Measurements from ENCODE around the gene IL17RC. TPM values are rescaled to one million over a fixed set of nuclear protein-coding genes. Genes with fewer than 3 reads are reported as not detected.
A peak's percentile ranks its signal among the peaks of the same experiment; 100 is the strongest.
"Not testable (repeated sequence)": the region's sequence is repeated elsewhere in the genome, so short reads cannot be mapped to it uniquely, and the experiment has no call there.

The IL17RC gene
- total RNA-seq, 1 experiment from 2014 or later, result 11.9 TPM

- DNase-seq (ENCODE audit: low read depth), result no peak
Observed at GRCh38 chr3:9914559-9915253, 2.2 kb upstream of the IL17RC start.

- DNase-seq (ENCODE audit: low read depth), result peak; percentile 26
Observed at GRCh38 chr3:9915254-9916141, 1.4 kb upstream of the IL17RC start.

GRCh38 chr3:9916346-9916733, 558 bp upstream of the IL17RC start:
- DNase-seq (ENCODE audit: low read depth), result no peak

DNA sequence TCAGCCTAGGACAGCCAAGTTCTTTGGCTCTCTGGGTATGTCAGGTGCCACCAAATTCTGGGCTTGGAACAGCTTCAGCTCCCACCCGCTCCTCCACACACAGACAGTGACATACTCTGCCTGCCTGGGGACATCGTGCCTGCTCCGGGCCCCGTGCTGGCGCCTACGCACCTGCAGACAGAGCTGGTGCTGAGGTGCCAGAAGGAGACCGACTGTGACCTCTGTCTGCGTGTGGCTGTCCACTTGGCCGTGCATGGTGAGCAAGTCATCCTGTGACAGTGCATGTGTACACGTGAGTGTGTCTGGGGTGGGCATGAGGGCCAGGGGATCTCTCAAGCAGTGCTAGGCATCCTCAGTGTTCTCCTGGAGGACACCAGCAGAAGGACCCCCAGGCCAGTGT, 922 bp downstream of the IL17RC start:
- DNase-seq (ENCODE audit: low read depth), result no peak

DNA sequence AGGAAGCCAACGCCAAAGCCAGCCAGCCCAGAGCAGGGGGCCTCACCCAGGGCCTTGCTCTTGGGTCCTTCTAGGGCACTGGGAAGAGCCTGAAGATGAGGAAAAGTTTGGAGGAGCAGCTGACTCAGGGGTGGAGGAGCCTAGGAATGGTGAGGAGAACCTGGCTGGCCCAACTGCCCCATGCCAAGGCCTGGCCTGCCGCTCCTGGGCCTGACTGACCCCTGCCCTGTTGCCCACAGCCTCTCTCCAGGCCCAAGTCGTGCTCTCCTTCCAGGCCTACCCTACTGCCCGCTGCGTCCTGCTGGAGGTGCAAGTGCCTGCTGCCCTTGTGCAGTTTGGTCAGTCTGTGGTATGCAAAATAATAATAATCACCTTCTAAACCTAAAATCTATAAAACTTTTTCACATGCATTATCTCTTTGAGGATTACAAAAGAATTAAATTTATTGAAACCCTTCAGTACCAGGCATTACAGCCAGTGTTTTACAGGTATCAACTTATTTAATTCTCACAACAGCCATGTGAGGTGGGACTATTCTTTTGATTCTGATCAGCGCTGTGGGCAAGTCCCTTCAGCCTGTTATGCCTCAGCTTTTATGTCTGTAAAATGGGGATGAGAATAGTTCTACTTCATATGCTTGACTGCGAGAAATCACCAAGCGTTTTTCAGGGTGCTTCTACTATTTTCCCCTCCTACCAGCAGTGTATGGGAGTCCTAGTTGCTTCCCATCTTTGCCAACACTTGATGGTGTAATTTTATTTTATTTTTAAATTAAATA, 1.6 kb downstream of the IL17RC start:
- no peak for DNase-seq (ENCODE audit: low read depth)

DNA sequence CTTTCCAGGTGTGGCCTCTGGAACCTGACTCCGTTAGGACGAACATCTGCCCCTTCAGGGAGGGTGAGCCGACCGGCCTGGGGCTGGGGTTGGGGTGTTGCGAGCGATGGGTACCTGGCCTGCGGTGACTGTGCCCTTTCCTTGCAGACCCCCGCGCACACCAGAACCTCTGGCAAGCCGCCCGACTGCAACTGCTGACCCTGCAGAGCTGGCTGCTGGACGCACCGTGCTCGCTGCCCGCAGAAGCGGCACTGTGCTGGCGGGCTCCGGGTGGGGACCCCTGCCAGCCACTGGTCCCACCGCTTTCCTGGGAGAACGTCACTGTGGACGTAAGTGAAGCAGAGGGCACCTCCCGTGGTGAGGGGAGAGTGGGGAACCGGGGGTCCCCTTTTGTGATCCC, 11.3 kb downstream of the IL17RC start:
- DNase-seq (ENCODE audit: low read depth), result no peak

GRCh38 chr3:9930804-9931418, 14.0 kb downstream of the IL17RC start:
- no peak for DNase-seq (ENCODE audit: low read depth)

GRCh38 chr3:9932535-9932842, 15.6 kb downstream of the IL17RC start:
- no peak for DNase-seq (ENCODE audit: low read depth)

DNA sequence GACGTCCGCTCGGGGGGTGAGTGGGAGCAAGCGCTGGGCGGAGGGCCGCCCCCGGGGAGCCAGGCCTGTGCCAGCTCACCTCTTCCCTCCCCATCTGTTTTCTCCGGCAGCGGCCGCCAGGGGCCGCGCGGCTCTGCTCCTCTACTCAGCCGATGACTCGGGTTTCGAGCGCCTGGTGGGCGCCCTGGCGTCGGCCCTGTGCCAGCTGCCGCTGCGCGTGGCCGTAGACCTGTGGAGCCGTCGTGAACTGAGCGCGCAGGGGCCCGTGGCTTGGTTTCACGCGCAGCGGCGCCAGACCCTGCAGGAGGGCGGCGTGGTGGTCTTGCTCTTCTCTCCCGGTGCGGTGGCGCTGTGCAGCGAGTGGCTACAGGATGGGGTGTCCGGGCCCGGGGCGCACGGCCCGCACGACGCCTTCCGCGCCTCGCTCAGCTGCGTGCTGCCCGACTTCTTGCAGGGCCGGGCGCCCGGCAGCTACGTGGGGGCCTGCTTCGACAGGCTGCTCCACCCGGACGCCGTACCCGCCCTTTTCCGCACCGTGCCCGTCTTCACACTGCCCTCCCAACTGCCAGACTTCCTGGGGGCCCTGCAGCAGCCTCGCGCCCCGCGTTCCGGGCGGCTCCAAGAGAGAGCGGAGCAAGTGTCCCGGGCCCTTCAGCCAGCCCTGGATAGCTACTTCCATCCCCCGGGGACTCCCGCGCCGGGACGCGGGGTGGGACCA, 16.1 kb downstream of the IL17RC start:
- DNase-seq (ENCODE audit: low read depth), result no peak

GRCh38 chr3:9933561-9934234, 16.8 kb downstream of the IL17RC start, which contains the start of gene CRELD1:
TSS of gene CRELD1 (plus strand) at chr3:9933834. CDS start at chr3:9934439, 605 bp downstream.
- DNase-seq (ENCODE audit: low read depth), result no peak

DNA sequence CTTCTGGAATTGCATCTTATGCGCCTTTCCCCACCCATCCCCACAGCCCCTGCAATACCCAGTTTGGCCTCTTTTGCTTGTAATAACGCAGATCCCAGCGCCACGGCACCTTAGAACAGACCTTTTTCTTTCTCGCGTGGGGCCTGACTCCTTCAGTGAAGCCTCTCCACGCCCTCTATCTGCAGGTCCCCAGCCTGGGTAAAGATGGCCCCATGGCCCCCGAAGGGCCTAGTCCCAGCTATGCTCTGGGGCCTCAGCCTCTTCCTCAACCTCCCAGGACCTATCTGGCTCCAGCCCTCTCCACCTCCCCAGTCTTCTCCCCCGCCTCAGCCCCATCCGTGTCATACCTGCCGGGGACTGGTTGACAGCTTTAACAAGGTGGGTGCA, 17.3 kb downstream of the IL17RC start:
- no peak for DNase-seq (ENCODE audit: low read depth)

- DNase-seq (ENCODE audit: low read depth), result no peak
Observed at GRCh38 chr3:9934993-9935392, 18.1 kb downstream of the IL17RC start.

GRCh38 chr3:9935966-9936510, 19.1 kb downstream of the IL17RC start:
- no peak for DNase-seq (ENCODE audit: low read depth)

DNA sequence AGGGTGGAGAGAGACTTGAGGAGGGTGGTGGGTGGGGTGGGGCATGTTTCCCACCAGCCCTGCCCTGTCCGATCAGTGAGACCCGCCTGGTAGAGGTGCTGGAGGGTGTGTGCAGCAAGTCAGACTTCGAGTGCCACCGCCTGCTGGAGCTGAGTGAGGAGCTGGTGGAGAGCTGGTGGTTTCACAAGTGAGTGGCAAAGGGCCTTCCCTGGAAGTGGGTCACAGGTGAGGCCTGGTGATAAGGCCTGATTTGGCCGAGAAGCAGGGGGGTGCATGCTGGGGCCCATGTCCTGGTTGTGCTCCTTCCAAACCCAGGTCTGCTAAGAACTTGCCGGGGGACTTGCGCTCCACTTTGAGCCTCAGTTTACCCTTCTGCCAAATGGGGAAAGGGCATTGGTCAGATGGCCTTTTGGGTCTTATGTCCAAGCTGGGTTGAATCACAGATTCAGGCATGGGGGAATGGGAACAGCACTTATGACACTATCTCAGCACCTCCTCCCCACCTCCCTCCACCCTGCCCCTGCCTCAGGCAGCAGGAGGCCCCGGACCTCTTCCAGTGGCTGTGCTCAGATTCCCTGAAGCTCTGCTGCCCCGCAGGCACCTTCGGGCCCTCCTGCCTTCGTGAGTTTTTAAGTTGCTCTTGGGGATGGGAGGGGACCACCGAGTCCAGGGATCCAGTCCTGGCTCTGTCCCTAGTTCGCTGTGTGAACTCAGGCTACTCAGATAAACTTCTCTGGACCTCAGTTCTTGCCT, 20.8 kb downstream of the IL17RC start:
- no peak for DNase-seq (ENCODE audit: low read depth)

DNA sequence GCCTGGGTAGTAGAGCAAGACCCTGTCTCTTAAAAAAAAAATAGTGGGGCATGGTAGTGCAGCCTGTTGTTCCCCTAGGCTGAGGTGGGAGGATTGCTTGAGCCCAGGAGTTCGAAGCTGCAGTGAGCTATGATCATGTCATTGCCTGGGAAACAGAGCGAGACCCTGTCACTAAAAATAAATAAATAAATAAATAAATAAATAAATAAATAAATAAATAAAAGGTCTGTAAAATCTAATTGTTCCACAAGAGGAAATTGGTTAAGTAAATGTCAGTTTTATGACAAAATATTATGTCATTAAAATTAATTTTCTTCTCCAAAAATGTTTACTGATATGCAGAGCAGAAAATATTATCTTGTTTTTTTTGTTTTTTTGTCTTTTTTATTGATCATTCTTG, 22.1 kb downstream of the IL17RC start:
- no peak for DNase-seq (ENCODE audit: low read depth)

- DNase-seq (ENCODE audit: low read depth), result not testable (repeated sequence)
Observed at GRCh38 chr3:9939906-9940305, 23.0 kb downstream of the IL17RC start.

DNA sequence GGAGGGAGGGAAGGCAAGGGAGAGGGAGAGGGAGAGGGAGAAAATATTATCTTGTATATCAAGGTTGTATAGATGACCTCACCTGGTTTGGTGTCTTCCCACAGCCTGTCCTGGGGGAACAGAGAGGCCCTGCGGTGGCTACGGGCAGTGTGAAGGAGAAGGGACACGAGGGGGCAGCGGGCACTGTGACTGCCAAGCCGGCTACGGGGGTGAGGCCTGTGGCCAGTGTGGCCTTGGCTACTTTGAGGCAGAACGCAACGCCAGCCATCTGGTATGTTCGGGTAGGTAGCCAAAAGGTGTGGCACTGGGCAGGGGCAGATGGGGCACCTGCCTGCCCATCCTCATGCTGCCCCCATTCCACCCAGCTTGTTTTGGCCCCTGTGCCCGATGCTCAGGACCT, 23.8 kb downstream of the IL17RC start:
- DNase-seq (ENCODE audit: low read depth), result no peak

DNA sequence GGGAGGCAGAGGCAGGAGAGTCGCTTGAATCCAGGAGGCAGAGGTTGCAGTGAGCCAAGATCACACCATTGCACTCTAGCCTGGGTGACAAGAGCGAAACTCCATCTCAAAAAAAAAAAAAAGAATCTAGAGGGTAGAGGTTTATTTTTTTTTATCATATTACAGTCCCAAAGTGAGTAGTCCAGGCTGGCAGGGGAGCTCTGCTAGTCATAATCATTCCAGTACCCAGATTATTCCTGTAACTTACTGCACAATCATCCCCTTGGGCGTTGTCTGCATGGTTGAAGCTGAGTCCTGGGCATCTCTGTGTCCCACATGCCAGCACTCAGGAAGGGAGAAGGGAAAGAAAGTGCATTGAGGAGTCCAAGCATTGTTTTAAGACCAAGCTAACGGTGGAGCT, 25.3 kb downstream of the IL17RC start:
- no peak for DNase-seq (ENCODE audit: low read depth)

DNA sequence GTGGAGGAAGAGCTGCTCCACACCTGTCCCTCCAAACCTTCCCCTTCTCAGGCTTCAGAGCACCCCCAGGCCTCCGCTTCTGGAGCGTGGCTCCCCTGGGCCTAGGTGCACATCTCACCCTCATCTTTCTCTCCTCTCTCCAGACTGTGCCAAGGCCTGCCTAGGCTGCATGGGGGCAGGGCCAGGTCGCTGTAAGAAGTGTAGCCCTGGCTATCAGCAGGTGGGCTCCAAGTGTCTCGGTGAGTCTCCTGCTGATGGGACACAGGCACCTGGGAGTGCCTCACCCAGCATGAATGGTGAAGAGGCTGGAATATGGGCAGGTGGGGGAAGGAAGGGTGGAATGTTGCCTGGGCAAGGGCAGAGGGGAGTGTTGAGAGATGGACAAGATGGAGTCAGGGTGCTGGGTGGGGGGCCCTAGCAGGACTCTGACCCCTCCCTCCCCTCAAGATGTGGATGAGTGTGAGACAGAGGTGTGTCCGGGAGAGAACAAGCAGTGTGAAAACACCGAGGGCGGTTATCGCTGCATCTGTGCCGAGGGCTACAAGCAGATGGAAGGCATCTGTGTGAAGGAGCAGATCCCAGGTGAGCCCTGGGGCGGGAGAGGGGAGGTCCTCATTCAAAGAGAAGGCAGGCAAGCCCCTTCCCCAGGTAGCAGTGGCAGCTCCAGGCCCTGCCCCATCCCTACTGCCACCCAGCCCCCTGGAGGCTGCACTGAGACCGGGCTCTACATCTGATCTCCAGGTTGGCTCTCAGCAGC, 26.2 kb downstream of the IL17RC start:
- no peak for DNase-seq (ENCODE audit: low read depth)

All from HT1080 (cell line).